Kidney capillary endothelial cell (primary cell): ENCODE measurements around the gene PADI2.

ENCODE experiments used
- DNase-seq: peaks from one replicate; pipeline ENCODE4 v3.0.0-alpha.2; 2018; ENCODE audit warnings: low spot score

Gene PADI2

DNA sequence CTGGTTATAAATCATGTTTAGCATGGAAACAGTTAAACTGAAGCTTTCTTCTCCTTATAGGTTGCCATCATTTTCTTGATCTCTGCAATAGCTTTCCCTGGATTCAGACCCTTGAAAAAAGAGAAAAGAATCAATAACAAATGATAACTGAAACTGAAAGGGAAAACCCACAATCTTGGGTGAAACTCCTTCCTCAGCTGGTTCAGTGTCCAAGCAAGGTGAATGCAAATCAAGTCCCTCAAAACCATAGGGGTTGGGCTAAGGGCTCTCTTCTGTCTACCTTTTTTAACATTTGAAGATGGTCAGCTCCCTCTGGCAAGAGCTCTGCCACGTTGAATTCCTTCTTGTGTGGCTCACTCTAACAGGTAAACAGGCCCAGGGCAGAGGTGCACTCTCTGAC lies 100.4 kb downstream of the PADI2 start:
- DNase-seq, result no peak

DNA sequence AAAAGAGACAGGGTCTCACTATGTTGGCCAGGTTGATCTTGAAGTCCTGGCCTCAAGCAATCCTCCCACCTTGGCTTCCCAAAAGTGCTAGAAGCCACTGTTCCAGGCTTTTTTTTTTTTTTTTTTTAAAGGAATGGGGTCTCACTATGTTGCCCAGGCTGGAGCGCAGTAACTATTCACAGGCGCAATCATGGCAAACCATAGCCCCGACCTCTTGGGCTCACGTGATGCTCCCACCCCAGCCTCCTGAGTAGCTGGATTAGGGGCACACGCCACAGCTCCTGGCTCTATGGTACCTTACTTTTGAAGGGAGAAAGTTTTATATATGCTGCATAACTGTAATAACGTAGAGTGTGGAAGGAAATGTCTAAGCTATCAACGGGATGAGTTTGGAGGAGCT lies 101.8 kb downstream of the PADI2 start:
- DNase-seq, result no peak
